K562 (cell line): ENCODE measurements around the gene ZNF335. TPM values are rescaled to one million over a fixed set of nuclear protein-coding genes. Genes with fewer than 3 reads are reported as not detected.

Experiments
- BRF1 ChIP-seq: IDR thresholded peaks from 3 replicates; pipeline ENCODE4 v1.6.1; 2011; ENCODE audit warnings: borderline replicate concordance, mild to moderate bottlenecking; ENCODE audit not compliant: insufficient read length; ENCODE audit errors: extremely low read depth
- C11orf30 ChIP-seq: fragments of 450-650 bp; IDR thresholded peaks from 2 replicates; pipeline ENCODE4 v1.6.1; 2016; ENCODE audit warnings: low read depth, mild to moderate bottlenecking
- FOXA1 ChIP-seq: fragments of 450-650 bp; IDR thresholded peaks from 2 replicates; pipeline ENCODE4 v1.6.1; 2016; ENCODE audit warnings: mild to moderate bottlenecking, borderline replicate concordance
- FOXM1 ChIP-seq, 2 experiments: fragments of 450-650 bp in 1 of 2; sonication (generic) in 1 of 2; formaldehyde crosslinking in 1 of 2; IDR thresholded peaks; 2 replicates each; pipeline versions ENCODE4 v1.6.1 to v1.9.0; 2017 to 2022; ENCODE audit warnings: low read depth in 2 of 2, mild to moderate bottlenecking in 2 of 2, missing genetic modification reagents in 1 of 2, moderate library complexity in 1 of 2
- KAT2B ChIP-seq: IDR thresholded peaks from one replicate; pipeline ENCODE4 v1.6.1; 2012; ENCODE audit warnings: low read depth, mild to moderate bottlenecking, control low read depth, inconsistent platforms, low read length, moderate library complexity
- LARP7 ChIP-seq: fragments of 450-650 bp; IDR thresholded peaks from 2 replicates; pipeline ENCODE4 v1.6.1; 2016
- MECOM ChIP-seq: fragments of 250-450 bp; sonication (Bioruptor Pico); IDR thresholded peaks from 2 replicates; pipeline ENCODE4 v1.8.0; 2022; ENCODE audit warnings: inconsistent platforms
- PHF8 ChIP-seq: fragments of 200-600 bp; sonication (generic); IDR thresholded peaks from 2 replicates; pipeline ENCODE4 v1.6.1; 2012; ENCODE audit warnings: mixed run types, mild to moderate bottlenecking, inconsistent platforms, low read length, moderate library complexity, borderline replicate concordance
- RNF2 ChIP-seq: sonication (generic); IDR thresholded peaks from 2 replicates; pipeline ENCODE4 v1.6.1; 2016
- SMAD2 ChIP-seq: fragments of 150-350 bp; IDR thresholded peaks from 2 replicates; pipeline ENCODE4 v1.6.1; 2014; ENCODE audit warnings: low read depth, mild to moderate bottlenecking, low read length
- STAT5A ChIP-seq: IDR thresholded peaks from 2 replicates; pipeline ENCODE4 v1.6.1; 2012; ENCODE audit warnings: low read length, inconsistent platforms, borderline replicate concordance
- TAF7 ChIP-seq: fragments of 450-650 bp; IDR thresholded peaks from 2 replicates; pipeline ENCODE4 v1.6.1; 2016; ENCODE audit warnings: missing genetic modification characterization, missing compliant biosample characterization
- TCF3 ChIP-seq: sonication (generic); formaldehyde crosslinking; IDR thresholded peaks from 2 replicates; pipeline ENCODE4 v1.4.0; 2020; ENCODE audit warnings: mild to moderate bottlenecking, missing genetic modification reagents
- ZBTB7A ChIP-seq: IDR thresholded peaks from 2 replicates; pipeline ENCODE4 v1.6.1; 2011; ENCODE audit warnings: low read depth, mild to moderate bottlenecking, low read length, moderate library complexity, borderline replicate concordance; ENCODE audit not compliant: control insufficient read depth
- ZC3H4 ChIP-seq: sonication (generic); formaldehyde crosslinking; IDR thresholded peaks from 2 replicates; pipeline ENCODE4 v1.9.0; 2021; ENCODE audit warnings: missing genetic modification reagents, borderline replicate concordance
- ZFX ChIP-seq: sonication (generic); formaldehyde crosslinking; IDR thresholded peaks from 2 replicates; pipeline ENCODE4 v1.8.0; 2022; ENCODE audit warnings: mild to moderate bottlenecking, missing genetic modification reagents, moderate library complexity
- ZNF263 ChIP-seq: sonication (generic); formaldehyde crosslinking; IDR thresholded peaks from 2 replicates; pipeline ENCODE4 v1.8.0; 2022; ENCODE audit warnings: mild to moderate bottlenecking, missing genetic modification reagents, borderline replicate concordance
- ZNF282 ChIP-seq: sonication (generic); formaldehyde crosslinking; IDR thresholded peaks from 2 replicates; pipeline ENCODE4 v1.8.1; 2023; ENCODE audit warnings: missing genetic modification reagents
- ZNF311 ChIP-seq: fragments of 250-450 bp; sonication (Bioruptor Pico); IDR thresholded peaks from 2 replicates; pipeline ENCODE4 v1.4.0; 2020; ENCODE audit warnings: mild to moderate bottlenecking, moderate library complexity
- ZNF57 ChIP-seq: fragments of 450-650 bp; formaldehyde crosslinking; IDR thresholded peaks from 2 replicates; pipeline ENCODE4 v1.4.0; 2020; ENCODE audit warnings: mild to moderate bottlenecking, moderate library complexity
- polyA plus RNA-seq, 8 experiments: library from polyadenylated mRNA; depleted of rRNA in 4 of 8; stranded (reverse) in 5 of 8; unstranded in 3 of 8; fragments of >200 nt; fragmentation: Nextera tagmentation in 2 of 8; fragmentation: Illumina TruSeq in 1 of 8; extraction: Ambion mirVana in 2 of 8; extraction: Trizol in 1 of 8; gene quantifications; 2 replicates each; pipeline versions ENCODE4 v1.2.1 to v1.2.3, GENCODE V29; 2011 to 2014; ENCODE audit warnings: inconsistent platforms in 1 of 8, missing spikeins in 1 of 8
- total RNA-seq, 7 experiments: library from RNA; depleted of rRNA in 6 of 7; stranded (reverse); fragments of >200 nt in 6 of 7; fragmentation: Illumina TruSeq in 2 of 7; extraction: Trizol in 2 of 7; gene quantifications; 2 replicates each; pipeline versions ENCODE4 v1.2.1 to v1.2.3, GENCODE V29; 2011 to 2021; ENCODE audit warnings: low replicate concordance in 1 of 7
- TF ChIP-seq, protein P1 (sequence below): sonication (generic); formaldehyde crosslinking; IDR thresholded peaks from 2 replicates; pipeline ENCODE4 v1.8.1; 2023; ENCODE audit warnings: mild to moderate bottlenecking, missing genetic modification reagents
- TF ChIP-seq, protein P2 (sequence below): fragments of 450-650 bp; IDR thresholded peaks from 2 replicates; pipeline ENCODE4 v1.6.1; 2016; ENCODE audit warnings: low read depth, mild to moderate bottlenecking, moderate library complexity
- TF ChIP-seq, protein P3 (sequence below): fragments of 250-450 bp; sonication (Bioruptor Pico); IDR thresholded peaks from 2 replicates; pipeline ENCODE4 v1.9.0; 2021; ENCODE audit warnings: mild to moderate bottlenecking
- TF ChIP-seq, protein P4 (sequence below): fragments of 250-450 bp; sonication (Bioruptor Pico); IDR thresholded peaks from 2 replicates; pipeline ENCODE4 v1.4.0; 2020; ENCODE audit warnings: mild to moderate bottlenecking

The ZNF335 gene
- total and polyA plus RNA-seq, 9 of the 15 experiments (the other 6 are each of a cell fraction or from before 2014, with no cell fraction given) = 0.39 to 16.0 (median 7.6) TPM

DNA sequence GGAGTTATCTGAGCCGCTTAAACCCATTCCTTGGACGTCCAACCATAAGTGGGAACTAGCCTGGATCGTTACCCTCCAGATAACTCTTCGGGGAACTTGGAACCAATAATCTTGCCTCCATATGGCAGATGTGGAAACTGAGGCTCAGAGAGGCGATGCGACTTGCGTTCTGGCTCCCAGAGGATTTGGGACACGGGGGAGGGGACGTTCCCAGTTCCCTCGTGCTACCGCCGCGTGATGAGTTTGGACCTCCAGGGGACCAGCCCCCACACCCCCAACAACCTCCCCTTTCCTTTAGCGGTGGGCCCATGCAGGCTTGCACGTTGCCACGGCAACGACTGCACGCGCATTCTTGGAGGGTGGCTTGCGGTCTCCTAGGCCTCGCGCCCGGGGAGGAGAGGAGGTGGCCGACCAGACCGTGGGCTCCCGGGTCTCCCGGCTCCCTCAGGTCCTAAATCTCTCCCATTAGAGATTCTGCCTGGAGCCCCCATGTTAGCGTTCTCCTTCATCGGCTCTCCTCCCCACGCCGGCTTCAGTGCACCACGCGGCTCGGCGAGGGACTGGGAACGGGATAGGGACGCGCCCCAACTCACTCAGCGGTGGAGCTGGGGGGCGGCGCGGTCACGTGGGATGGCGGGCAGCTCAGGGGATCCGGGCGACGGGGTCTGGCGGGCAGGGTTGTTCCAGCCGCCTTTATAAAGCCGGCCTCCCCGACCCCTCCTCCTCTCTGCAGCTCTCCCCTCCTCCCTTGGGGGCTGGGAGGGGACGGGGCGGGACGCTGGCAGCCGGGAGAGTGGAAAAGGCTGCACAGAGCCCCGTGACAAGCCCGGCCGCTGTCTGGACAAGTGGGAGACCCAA, 60.3 kb downstream of the ZNF335 start, which contains the start of gene PLTP (continued):
- TF ChIP-seq TCF3 (CRISPR knock-in tag) (no peak), SMAD2 (no peak), BRF1 (no peak), C11orf30 (no peak), ZNF282 (no peak), STAT5A (no peak), ZBTB7A (peak; percentile 54; the same call in 1 of the 2 replicates), ZNF263 (no peak), ZC3H4 (CRISPR knock-in tag) (0 out of 2 replicates have a peak, but pooled peaks have one; percentile 10), FOXA1 (no peak), TAF7 (no peak), PHF8 (peak; percentile 8; the same call in 1 of the 2 replicates), FOXM1 (IDR thresholded peaks at IDR 0.05; ENCODE audit: low read depth) (no peak), FOXM1 (CRISPR knock-in tag; IDR thresholded peaks at IDR 0.05; ENCODE audit: low read depth) (0 out of 2 replicates have a peak, but pooled peaks have one; percentile 19), ZNF311 (CRISPR knock-in tag) (no peak), RNF2 (no peak), MECOM (no peak), KAT2B (no peak), LARP7 (no peak), ZFX (CRISPR knock-in tag) (peak; percentile 65; the same call in 1 of the 2 replicates), ZNF57 (CRISPR knock-in tag) (no peak)
- TF ChIP-seq, protein P1, sequence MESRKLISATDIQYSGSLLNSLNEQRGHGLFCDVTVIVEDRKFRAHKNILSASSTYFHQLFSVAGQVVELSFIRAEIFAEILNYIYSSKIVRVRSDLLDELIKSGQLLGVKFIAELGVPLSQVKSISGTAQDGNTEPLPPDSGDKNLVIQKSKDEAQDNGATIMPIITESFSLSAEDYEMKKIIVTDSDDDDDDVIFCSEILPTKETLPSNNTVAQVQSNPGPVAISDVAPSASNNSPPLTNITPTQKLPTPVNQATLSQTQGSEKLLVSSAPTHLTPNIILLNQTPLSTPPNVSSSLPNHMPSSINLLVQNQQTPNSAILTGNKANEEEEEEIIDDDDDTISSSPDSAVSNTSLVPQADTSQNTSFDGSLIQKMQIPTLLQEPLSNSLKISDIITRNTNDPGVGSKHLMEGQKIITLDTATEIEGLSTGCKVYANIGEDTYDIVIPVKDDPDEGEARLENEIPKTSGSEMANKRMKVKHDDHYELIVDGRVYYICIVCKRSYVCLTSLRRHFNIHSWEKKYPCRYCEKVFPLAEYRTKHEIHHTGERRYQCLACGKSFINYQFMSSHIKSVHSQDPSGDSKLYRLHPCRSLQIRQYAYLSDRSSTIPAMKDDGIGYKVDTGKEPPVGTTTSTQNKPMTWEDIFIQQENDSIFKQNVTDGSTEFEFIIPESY (CRISPR knock-in tag) = peak; percentile 34; the same call in 1 of the 2 replicates
- TF ChIP-seq, protein P2, sequence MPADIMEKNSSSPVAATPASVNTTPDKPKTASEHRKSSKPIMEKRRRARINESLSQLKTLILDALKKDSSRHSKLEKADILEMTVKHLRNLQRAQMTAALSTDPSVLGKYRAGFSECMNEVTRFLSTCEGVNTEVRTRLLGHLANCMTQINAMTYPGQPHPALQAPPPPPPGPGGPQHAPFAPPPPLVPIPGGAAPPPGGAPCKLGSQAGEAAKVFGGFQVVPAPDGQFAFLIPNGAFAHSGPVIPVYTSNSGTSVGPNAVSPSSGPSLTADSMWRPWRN = no peak
- TF ChIP-seq, protein P3, sequence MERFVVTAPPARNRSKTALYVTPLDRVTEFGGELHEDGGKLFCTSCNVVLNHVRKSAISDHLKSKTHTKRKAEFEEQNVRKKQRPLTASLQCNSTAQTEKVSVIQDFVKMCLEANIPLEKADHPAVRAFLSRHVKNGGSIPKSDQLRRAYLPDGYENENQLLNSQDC (CRISPR knock-in tag) = no peak
- TF ChIP-seq, protein P4, sequence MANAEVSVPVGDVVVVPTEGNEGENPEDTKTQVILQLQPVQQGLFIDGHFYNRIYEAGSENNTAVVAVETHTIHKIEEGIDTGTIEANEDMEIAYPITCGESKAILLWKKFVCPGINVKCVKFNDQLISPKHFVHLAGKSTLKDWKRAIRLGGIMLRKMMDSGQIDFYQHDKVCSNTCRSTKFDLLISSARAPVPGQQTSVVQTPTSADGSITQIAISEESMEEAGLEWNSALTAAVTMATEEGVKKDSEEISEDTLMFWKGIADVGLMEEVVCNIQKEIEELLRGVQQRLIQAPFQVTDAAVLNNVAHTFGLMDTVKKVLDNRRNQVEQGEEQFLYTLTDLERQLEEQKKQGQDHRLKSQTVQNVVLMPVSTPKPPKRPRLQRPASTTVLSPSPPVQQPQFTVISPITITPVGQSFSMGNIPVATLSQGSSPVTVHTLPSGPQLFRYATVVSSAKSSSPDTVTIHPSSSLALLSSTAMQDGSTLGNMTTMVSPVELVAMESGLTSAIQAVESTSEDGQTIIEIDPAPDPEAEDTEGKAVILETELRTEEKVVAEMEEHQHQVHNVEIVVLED (CRISPR knock-in tag) = no peak
